Activated CD4-positive, alpha-beta T cell treated with anti-CD3 and anti-CD28 coated beads, Interleukin-2, amount 50 U/mL, for 16 hours (primary cell): ENCODE results near the gene ACTR6.
"Not testable (repeated sequence)": the region's sequence is repeated elsewhere in the genome, so short reads cannot be mapped to it uniquely, and the experiment has no call there.

Experiments
- DNase-seq: peaks from one replicate; pipeline ENCODE4 v3.0.0-alpha.2; 2020

The ACTR6 gene

GRCh38 chr12:100222173-100222572 lies 21.6 kb downstream of the ACTR6 start:
- not testable (repeated sequence) for DNase-seq

- no peak for DNase-seq
Observed at GRCh38 chr12:100225491-100225890, 24.9 kb downstream of the ACTR6 start.

- peak; percentile 5 for DNase-seq
Observed at GRCh38 chr12:100229036-100229635, 28.5 kb downstream of the ACTR6 start.

- DNase-seq: no peak
Observed at GRCh38 chr12:100229876-100230275, 29.3 kb downstream of the ACTR6 start.

- DNase-seq: not testable (repeated sequence)
Observed at GRCh38 chr12:100231873-100232272, 31.3 kb downstream of the ACTR6 start.

- DNase-seq: no peak
Observed at GRCh38 chr12:100234166-100234565, 33.6 kb downstream of the ACTR6 start.

- DNase-seq: peak; percentile 12
Observed at GRCh38 chr12:100234591-100235304, 34.1 kb downstream of the ACTR6 start.

GRCh38 chr12:100238801-100239200 lies 38.2 kb downstream of the ACTR6 start:
- no peak for DNase-seq

- DNase-seq: no peak
Observed at GRCh38 chr12:100239589-100239988, 39.0 kb downstream of the ACTR6 start.

GRCh38 chr12:100243137-100243536 lies 42.5 kb downstream of the ACTR6 start:
- DNase-seq: no peak

GRCh38 chr12:100247765-100248164 lies 47.1 kb downstream of the ACTR6 start:
- DNase-seq: no peak

- no peak for DNase-seq
Observed at GRCh38 chr12:100248886-100249285, 48.3 kb downstream of the ACTR6 start.

GRCh38 chr12:100249941-100250340 lies 49.3 kb downstream of the ACTR6 start:
- DNase-seq: no peak

- no peak for DNase-seq
Observed at GRCh38 chr12:100251917-100252316, 51.3 kb downstream of the ACTR6 start.

- no peak for DNase-seq
Observed at GRCh38 chr12:100253437-100253836, 52.8 kb downstream of the ACTR6 start.

- no peak for DNase-seq
Observed at GRCh38 chr12:100254876-100255275, 54.3 kb downstream of the ACTR6 start.

- no peak for DNase-seq
Observed at GRCh38 chr12:100258127-100258526, 57.5 kb downstream of the ACTR6 start.

GRCh38 chr12:100263131-100263530 lies 62.5 kb downstream of the ACTR6 start:
- no peak for DNase-seq

GRCh38 chr12:100265107-100265506 lies 64.5 kb downstream of the ACTR6 start:
- not testable (repeated sequence) for DNase-seq

- DNase-seq: no peak
Observed at GRCh38 chr12:100265732-100266584, 65.3 kb downstream of the ACTR6 start.

GRCh38 chr12:100266585-100266834 lies 65.9 kb downstream of the ACTR6 start:
- peak; percentile 93 for DNase-seq

- DNase-seq: peak; percentile 96
Observed at GRCh38 chr12:100266835-100267602, 66.4 kb downstream of the ACTR6 start, which contains the start of the genes DEPDC4 and SCYL2. Gene DEPDC4, minus strand, starts transcription at chr12:100267079. Its CDS starts 3 bp downstream, at chr12:100267076. Gene SCYL2, plus strand, starts transcription at chr12:100267177. Its CDS starts 15,794 bp downstream, at chr12:100282971.
